ENCODE results near the gene RARS2.

The RARS2 gene

DNA sequence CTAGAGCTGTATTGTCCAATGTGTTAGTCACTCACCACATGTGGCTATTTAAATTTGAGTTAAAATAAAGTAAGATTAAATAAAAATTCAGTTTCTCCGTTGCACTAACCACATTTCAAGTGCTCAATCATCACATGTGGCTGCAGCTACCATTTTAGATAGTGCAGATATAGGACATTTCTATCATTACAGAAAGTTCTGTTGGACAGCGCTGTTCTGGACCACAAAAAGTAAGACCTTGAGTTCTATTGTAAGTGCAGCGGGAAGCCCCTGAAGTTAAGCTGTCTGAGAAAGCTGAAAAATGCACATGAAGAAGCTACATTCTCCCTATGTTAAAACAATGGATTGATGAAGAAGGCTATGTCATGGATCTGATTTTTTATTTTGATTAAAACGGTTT, 1.2 kb upstream of the RARS2 start:
- peak overlapping the region; percentile 86 to 90 for H3K4me3 Mint-ChIP-seq
- peak overlapping the region; percentile 95 for H3K27ac Mint-ChIP-seq
- no peaks in the 10 kb centered on the region for H3K27me3 Mint-ChIP-seq
- H3K36me3 Mint-ChIP-seq, result peaks cover 9 to 17% of the 10 kb centered on the region in 2 donors
- peaks cover 16 to 40% of the 10 kb centered on the region in 2 donors for H3K4me1 Mint-ChIP-seq
- no peak for DNase-seq
- no peak for ATAC-seq (replicated peaks)
- no peaks in the 10 kb centered on the region for H3K9me3 Mint-ChIP-seq

DNA sequence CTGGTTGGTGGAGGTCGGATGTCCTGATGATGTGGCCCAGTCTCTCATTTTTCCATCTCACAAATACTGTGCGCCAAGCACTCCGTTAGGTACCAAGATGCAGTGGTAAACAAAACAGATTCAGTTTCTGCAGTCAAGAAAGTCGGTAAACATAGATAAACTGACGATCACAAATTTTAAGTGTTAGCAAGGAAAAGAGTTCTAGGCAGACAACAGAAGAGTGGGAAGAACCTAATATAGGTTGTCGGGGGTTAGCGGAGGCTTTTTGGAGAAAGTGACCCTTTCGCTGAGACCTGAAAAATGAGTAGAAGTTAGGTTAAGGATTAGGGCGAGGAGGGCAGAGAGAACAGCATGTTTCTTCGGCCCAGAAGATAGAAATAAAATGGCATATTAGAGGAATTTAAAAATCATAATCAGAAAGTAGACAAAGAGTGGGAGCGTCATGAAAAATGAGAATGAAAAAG, 662 bp upstream of the RARS2 start:
- Mint-ChIP-seq H3K27ac (peak overlapping the region; percentile 95), H3K27me3 (no peaks in the 10 kb centered on the region), H3K36me3 (peaks cover 7 to 19% of the 10 kb centered on the region in 2 donors), H3K4me1 (peaks cover 19 to 40% of the 10 kb centered on the region in 2 donors), H3K9me3 (no peaks in the 10 kb centered on the region), H3K4me3 (peak overlapping the region; percentile 86 to 90)
- DNase-seq, result no peak
- ATAC-seq (replicated peaks), result no peak

DNA sequence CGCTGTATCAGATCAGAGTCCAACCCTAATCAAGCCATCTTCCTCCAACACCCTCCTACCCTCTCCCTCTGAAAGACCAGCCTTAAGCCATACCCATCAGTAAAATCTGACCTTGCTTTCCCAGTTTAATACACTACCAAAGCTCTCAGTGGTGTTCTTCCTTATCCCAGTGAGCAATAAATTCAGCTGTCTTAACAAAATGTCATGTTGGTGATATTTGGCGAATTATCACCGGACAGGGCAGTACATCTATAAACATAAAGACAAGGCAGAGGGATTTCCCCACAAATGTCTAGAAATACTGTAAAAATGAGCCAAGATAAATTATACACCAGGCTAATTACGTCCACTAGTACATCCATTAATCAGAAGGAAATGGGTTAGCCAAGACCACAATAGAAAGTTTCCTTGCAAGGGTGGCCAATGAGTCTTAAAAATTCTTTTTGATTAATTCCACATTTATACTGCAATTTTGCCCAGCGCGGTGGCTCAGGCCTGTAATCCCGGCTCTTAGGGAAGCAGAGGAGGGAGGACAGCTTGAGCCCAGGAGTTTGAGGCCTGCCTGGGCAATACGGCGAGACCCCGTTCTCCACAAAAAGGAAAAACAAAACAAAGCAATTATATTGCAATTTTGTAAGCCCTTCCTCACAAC, 905 bp downstream of the RARS2 start:
- Mint-ChIP-seq H3K36me3 (peaks cover 7 to 17% of the 10 kb centered on the region in 2 donors), H3K4me1 (peaks cover 19 to 46% of the 10 kb centered on the region in 2 donors)

DNA sequence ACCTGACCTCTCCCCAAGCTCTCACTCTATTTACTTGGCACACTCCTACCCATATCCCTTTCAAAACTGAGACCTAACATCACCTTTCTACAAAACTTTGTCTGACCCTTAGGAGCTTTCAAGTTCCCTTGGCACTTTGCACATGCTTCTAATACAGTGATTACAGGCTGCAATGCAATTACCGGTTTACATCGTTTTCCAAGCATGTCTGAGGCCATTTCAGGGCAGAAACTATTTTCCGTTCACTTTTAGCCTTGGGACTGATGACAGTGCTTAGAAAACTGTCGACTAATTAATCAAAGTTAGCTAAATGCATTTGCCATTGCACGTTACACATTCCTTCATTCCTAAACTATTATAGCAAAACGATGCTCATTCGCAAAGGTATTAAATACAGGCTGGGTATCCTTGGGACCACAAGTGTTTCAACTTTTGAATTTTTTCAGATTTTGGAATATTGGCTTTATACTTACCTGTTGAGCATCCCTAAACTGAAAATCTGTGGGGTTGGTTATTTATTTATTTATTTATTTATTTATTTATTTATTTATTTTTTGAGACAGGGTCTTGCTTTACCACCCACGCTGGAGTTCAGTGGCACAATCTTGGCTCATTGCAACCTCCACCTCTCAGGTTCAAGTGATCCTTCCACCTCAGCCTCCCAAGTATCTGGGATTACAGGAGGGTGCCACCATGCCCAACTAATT, 3.3 kb downstream of the RARS2 start:
- Mint-ChIP-seq H3K27ac (no peak overlapping the region), H3K9me3 (no peaks in the 10 kb centered on the region), H3K4me3 (no peak overlapping the region), H3K36me3 (peaks cover 13 to 24% of the 10 kb centered on the region in 2 donors), H3K4me1 (peaks cover 23 to 45% of the 10 kb centered on the region in 2 donors), H3K27me3 (no peaks in the 10 kb centered on the region)
- DNase-seq (no peak), ATAC-seq (replicated peaks) (no peak)

More for the DNA sequence above, 905 bp downstream of the RARS2 start:
- DNase-seq (no peak), ATAC-seq (replicated peaks) (no peak)
- no peaks in the 10 kb centered on the region for H3K27me3 Mint-ChIP-seq
- peak overlapping the region; percentile 95 for H3K27ac Mint-ChIP-seq
- peak overlapping the region; percentile 86 to 90 for H3K4me3 Mint-ChIP-seq
- no peaks in the 10 kb centered on the region for H3K9me3 Mint-ChIP-seq

DNA sequence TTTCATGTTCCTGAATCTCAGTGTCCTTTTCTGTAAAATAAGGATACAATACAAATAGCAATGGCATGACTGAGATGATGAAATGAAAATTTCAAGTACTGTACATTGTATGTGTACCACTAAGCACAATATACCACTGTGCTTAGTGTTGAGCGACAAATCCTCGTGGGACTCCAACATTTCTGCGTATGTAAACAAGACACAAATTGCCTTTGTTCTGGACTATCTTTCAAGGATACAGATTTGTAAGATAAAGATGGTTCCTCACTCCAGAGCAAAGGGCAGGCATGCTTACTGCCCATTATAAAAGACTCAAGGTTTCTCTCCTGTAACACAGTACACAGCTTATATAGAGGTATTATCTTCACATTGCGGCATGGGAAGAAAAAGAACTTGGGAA, 6.0 kb downstream of the RARS2 start:
- Mint-ChIP-seq H3K27ac (no peak overlapping the region), H3K9me3 (no peaks in the 10 kb centered on the region), H3K4me1 (peaks cover 17 to 36% of the 10 kb centered on the region in 2 donors), H3K4me3 (no peak overlapping the region), H3K36me3 (peaks cover 20 to 23% of the 10 kb centered on the region in 2 donors), H3K27me3 (no peaks in the 10 kb centered on the region)
- ATAC-seq (replicated peaks) (no peak), DNase-seq (no peak)

DNA sequence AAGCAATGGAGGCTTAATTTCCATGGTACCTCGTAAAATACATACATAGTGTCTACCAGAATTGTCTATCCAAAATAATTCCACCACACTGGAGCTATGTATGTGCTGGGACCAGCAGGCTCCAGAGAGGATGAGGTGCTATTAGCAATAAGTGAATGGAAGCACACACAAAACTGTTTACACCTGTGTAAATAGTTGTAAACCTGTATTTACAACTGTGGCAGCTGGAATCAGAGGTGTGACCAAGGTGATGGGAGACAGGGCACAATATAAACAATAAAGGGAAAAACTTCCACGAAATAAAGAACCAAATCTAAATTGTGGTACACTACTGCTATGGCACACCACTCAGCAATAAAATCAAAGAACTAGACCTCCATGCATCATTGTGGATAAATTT, 14.4 kb downstream of the RARS2 start:
- no peak overlapping the region for H3K4me3 Mint-ChIP-seq
- H3K4me1 Mint-ChIP-seq, result peaks cover 27 to 57% of the 10 kb centered on the region in 2 donors
- H3K9me3 Mint-ChIP-seq, result peaks cover 4 to 9% of the 10 kb centered on the region in 2 donors
- no peak overlapping the region for H3K27ac Mint-ChIP-seq
- ATAC-seq (replicated peaks) (no peak), DNase-seq (no peak)
- peaks cover 41 to 42% of the 10 kb centered on the region in 2 donors for H3K36me3 Mint-ChIP-seq
- no peaks in the 10 kb centered on the region for H3K27me3 Mint-ChIP-seq

DNA sequence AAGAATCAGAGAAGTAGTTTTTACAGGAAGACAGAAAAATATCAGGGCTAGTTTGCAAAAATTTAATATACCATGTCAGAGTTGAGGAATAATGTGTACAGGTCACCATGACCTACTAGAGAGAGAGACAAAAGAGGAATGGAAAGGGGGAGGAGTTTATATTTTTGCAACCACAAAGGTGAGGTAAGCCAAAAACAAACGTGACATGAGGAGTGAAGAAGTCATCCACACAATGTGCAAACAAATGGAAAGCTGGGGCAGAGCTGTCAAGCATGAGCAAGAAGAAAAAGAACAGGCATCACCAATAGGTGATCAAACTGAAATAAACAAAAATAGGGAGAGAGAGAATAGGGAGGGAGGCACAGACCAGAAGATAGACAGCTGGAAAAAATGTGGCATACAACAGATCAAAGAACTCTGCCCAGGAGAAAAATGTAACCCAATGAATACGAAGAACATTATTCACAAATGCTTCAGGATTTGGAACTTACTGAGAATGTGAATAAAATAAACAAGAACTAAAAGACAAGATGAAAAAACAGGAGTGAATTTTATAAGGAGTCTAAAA, 15.5 kb downstream of the RARS2 start:
- Mint-ChIP-seq H3K27me3 (no peaks in the 10 kb centered on the region), H3K36me3 (peaks cover 36 to 37% of the 10 kb centered on the region in 2 donors), H3K4me3 (no peak overlapping the region), H3K4me1 (peaks cover 27 to 52% of the 10 kb centered on the region in 2 donors), H3K27ac (no peak overlapping the region), H3K9me3 (peaks cover 4 to 9% of the 10 kb centered on the region in 2 donors)
- peak; percentile 31 to 36 for ATAC-seq (replicated peaks)
- no peak for DNase-seq

DNA sequence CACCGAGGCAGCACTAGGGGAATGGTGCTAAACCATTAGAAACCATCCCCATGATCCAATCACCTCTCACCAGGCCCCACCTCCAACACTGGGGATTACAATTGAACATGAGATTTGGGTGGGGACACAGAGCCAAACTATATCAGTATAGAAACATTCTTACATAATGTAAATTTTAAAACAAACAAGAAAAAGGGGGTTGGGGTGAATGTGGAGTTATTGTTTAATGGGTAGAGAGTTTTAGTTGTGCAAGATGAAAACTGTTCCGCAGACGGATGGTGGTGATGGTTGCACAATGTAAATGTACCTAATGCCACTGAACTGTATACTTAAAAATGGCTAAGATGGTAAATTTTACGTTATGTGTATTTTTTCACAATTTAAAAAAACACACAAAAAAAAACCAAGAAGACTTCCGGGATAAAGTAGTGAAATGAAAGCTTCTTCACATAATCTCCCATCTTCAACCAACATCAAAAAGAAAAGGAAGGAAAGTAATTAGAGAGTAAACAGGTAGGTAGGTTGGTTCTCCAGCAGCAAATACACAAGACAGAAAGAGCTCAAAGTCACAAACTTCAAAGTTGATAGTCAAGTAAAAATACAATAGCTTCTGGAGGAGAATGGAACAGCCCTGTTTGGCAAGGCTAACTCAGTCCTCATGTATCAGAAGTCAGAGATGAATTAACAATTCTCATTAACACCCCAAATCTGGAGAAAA, 16.3 kb downstream of the RARS2 start:
- ATAC-seq (replicated peaks), result no peak
- no peak overlapping the region for H3K27ac Mint-ChIP-seq

DNA sequence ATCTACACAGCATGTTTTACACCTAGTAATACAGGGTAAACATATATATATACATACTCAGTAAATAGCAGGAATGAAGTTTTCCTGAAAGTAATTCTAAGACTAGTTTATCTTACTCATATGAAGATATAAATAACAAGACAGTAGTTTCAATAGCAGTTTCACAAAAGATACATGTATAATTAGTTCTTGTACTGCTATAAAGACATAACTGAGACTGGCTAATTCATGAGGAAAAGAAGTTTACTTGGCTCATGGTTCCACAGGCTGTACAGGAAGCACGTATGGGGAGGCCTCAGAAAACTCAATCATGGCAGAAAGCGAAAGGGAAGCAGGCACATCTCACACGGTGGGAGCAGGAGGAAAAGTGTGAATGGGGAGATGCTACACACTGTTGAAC, 16.9 kb downstream of the RARS2 start:
- H3K4me1 Mint-ChIP-seq, result peaks cover 27 to 52% of the 10 kb centered on the region in 2 donors
- H3K27me3 Mint-ChIP-seq, result no peaks in the 10 kb centered on the region
- no peak overlapping the region for H3K4me3 Mint-ChIP-seq
- ATAC-seq (replicated peaks) (no peak), DNase-seq (no peak)
- H3K9me3 Mint-ChIP-seq, result peaks cover 4 to 9% of the 10 kb centered on the region in 2 donors
- H3K27ac Mint-ChIP-seq, result no peak overlapping the region
- peaks cover 36 to 37% of the 10 kb centered on the region in 2 donors for H3K36me3 Mint-ChIP-seq

More for the DNA sequence above, 16.3 kb downstream of the RARS2 start:
- Mint-ChIP-seq H3K27me3 (no peaks in the 10 kb centered on the region), H3K4me1 (peaks cover 27 to 52% of the 10 kb centered on the region in 2 donors), H3K4me3 (no peak overlapping the region), H3K36me3 (peaks cover 36% of the 10 kb centered on the region in 2 donors), H3K9me3 (peaks cover 4 to 9% of the 10 kb centered on the region in 2 donors)
- DNase-seq, result no peak

DNA sequence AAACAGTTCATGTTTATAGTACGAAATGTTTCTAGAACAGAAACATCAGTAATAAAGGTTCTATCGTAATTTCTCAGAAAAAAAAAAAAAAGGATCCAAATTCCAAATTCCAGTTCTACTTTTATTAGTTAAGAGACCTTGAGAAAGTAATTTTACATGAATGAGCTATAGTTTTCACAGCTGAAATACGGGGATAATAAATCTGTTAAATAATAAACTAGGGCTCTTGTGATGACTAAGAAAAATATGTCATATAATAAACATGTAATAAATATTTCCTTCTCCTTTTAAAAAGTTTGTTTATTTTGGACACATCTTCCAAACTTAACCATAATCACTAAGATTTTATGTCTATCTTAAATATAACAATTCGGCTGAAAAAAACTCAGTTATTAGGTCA, 17.8 kb downstream of the RARS2 start:
- Mint-ChIP-seq H3K27ac (no peak overlapping the region), H3K27me3 (no peaks in the 10 kb centered on the region), H3K9me3 (peaks cover 4 to 9% of the 10 kb centered on the region in 2 donors), H3K36me3 (peaks cover 30 to 31% of the 10 kb centered on the region in 2 donors), H3K4me3 (no peak overlapping the region), H3K4me1 (peaks cover 27 to 52% of the 10 kb centered on the region in 2 donors)
- DNase-seq, result no peak
- ATAC-seq (replicated peaks), result no peak

DNA sequence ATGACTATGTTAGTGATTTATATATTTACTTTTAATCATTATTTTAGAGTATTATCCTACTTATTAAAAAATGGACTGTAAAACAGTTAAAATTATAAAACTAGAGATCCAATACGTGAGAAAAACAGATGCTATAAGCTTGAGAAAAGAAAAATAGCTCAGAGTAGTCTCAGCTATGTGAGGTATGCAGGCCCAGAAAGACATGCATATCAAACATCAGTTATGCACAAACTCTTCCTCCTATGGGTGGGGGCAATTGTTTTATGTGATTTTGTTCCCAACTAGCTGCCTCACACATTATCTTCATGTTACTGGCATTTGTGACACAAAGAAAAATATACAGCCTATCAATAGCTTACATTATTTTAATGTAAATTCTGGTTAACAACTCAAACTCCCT, 28.8 kb downstream of the RARS2 start:
- Mint-ChIP-seq H3K4me3 (no peak overlapping the region), H3K27me3 (no peaks in the 10 kb centered on the region), H3K36me3 (peaks cover 14 to 37% of the 10 kb centered on the region in 2 donors), H3K27ac (no peak overlapping the region), H3K9me3 (no peaks in the 10 kb centered on the region), H3K4me1 (peaks cover 0 to 6% of the 10 kb centered on the region in 2 donors)
- ATAC-seq (replicated peaks), result no peak
- DNase-seq, result no peak

DNA sequence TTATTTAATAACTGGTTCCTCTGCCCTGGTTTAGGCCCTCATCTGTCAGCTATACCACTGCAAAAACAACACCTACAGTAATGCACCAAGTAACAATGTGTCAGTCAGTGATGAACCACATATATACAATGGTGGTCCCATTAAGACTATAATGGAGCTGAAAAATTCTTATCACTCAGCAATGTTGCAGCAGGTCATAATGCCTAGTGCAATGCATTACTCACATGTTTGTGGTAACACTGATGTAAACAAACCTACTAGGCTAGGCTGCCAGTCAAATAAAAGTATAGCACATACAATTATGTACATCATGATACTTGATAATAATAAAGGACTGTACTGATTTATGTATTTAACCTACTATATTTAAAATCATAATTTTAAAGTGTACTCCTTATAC, 31.3 kb downstream of the RARS2 start:
- H3K27me3 Mint-ChIP-seq, result no peaks in the 10 kb centered on the region

DNA sequence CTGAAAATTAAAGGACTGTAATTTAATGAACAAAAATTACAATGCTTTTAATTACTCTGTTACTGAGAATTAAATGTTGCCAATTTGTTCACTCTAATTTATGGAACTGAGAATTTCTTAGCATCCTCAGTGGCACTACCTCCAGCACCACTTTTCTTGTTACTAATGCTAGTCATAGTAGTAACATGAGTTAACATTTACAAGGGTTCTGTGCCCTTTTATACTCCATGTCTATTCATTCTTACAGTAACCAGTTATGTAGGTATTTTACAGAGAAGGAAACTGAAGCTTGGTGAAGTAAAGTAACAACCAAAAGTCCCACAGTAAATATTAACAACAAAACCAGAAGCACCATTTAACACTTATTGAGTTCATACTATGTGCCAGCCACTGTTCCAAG, 34.3 kb downstream of the RARS2 start:
- ATAC-seq (replicated peaks) (no peak), DNase-seq (no peak)
- Mint-ChIP-seq H3K27ac (no peak overlapping the region), H3K36me3 (peaks cover 16 to 37% of the 10 kb centered on the region in 2 donors), H3K27me3 (no peaks in the 10 kb centered on the region), H3K9me3 (no peaks in the 10 kb centered on the region), H3K4me1 (no peaks in the 10 kb centered on the region), H3K4me3 (no peak overlapping the region)

More for the DNA sequence above, 31.3 kb downstream of the RARS2 start:
- no peak for ATAC-seq (replicated peaks)
- Mint-ChIP-seq H3K27ac (no peak overlapping the region), H3K4me3 (no peak overlapping the region), H3K36me3 (peaks cover 13 to 31% of the 10 kb centered on the region in 2 donors), H3K4me1 (no peaks in the 10 kb centered on the region), H3K9me3 (no peaks in the 10 kb centered on the region)
- no peak for DNase-seq

DNA sequence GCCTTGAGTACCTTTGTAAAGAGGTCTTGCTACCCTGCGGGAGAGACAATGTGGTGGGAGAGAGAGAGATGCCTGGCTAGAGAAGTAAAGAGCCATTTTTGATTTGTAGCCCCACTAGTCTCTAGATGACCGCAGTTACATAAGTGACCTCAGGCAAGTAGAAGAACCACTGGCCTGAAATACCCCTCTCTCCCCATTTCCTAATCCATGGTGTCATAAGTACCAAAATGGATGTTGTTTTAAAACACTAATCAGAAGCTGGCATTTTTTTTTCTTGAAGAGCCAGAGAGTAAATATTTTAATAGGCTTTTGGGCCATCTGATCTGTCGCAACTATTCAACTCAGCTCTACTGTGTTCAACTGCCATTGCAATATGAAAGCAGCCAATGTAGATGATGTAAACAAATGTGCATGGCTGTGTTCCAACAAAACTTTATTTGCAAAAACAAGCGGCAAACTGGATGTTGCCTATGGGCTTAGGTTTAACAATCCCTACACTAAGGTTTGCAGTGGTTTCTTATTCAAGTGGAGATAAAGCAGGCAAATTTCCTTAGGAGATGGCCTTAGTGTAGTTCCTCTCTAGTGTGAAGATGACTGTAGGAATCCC, 36.5 kb downstream of the RARS2 start:
- Mint-ChIP-seq H3K4me3 (no peak overlapping the region), H3K27ac (no peak overlapping the region), H3K27me3 (no peaks in the 10 kb centered on the region), H3K36me3 (peaks cover 15 to 38% of the 10 kb centered on the region in 2 donors), H3K4me1 (no peaks in the 10 kb centered on the region), H3K9me3 (no peaks in the 10 kb centered on the region)
- no peak for DNase-seq
- ATAC-seq (replicated peaks), result no peak

All from stimulated activated naive B cell treated with anti-CD40 and anti-IgM and Interleukin-4, amounts not matched to agents 10 μg/mL and 1 μg/mL and 100 μg/mL, for 72 hours (primary cell).